WTC11 (cell line): ENCODE results near the gene DUSP3.

Experiments used
- ZNF121 ChIP-seq: sonication (generic); formaldehyde crosslinking; IDR thresholded peaks from 2 replicates; pipeline ENCODE4 v1.8.0; 2023; ENCODE audit warnings: missing genetic modification reagents
- TF ChIP-seq, protein P1 (sequence below): fragments of 200-600 bp; IDR thresholded peaks from 2 replicates; pipeline ENCODE4 v1.8.0; 2022; ENCODE audit warnings: antibody characterized with exemption
- TF ChIP-seq, protein P2 (sequence below): sonication (generic); formaldehyde crosslinking; conservative IDR thresholded peaks from 2 replicates; pipeline ENCODE4 v1.8.1; 2023; ENCODE audit warnings: mild to moderate bottlenecking, low read depth, missing genetic modification reagents, moderate library complexity

DNA sequence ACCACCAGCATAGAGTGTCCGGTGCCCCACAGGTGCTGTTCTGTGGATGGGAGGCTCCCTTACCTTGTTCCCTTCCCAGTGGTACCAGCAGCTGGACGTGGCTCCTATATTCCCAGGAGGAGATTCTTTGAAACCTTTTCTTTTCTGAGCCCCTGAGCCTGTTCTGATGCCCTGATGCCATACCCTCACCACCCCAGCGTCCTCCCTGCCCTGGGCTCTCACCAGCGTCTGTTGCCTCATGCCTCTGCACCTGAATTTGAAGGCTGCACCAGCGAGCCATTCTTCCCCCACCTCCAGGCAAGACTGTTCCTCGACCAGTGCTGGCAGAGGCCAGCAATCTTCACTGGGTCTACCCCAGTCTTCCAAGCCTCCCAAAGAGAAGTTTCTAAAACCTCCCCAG lies 20.7 kb downstream of the DUSP3 start:
- TF ChIP-seq, protein P1, sequence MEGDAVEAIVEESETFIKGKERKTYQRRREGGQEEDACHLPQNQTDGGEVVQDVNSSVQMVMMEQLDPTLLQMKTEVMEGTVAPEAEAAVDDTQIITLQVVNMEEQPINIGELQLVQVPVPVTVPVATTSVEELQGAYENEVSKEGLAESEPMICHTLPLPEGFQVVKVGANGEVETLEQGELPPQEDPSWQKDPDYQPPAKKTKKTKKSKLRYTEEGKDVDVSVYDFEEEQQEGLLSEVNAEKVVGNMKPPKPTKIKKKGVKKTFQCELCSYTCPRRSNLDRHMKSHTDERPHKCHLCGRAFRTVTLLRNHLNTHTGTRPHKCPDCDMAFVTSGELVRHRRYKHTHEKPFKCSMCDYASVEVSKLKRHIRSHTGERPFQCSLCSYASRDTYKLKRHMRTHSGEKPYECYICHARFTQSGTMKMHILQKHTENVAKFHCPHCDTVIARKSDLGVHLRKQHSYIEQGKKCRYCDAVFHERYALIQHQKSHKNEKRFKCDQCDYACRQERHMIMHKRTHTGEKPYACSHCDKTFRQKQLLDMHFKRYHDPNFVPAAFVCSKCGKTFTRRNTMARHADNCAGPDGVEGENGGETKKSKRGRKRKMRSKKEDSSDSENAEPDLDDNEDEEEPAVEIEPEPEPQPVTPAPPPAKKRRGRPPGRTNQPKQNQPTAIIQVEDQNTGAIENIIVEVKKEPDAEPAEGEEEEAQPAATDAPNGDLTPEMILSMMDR: no peak
- no peak for TF ChIP-seq ZNF121
- TF ChIP-seq, protein P2, sequence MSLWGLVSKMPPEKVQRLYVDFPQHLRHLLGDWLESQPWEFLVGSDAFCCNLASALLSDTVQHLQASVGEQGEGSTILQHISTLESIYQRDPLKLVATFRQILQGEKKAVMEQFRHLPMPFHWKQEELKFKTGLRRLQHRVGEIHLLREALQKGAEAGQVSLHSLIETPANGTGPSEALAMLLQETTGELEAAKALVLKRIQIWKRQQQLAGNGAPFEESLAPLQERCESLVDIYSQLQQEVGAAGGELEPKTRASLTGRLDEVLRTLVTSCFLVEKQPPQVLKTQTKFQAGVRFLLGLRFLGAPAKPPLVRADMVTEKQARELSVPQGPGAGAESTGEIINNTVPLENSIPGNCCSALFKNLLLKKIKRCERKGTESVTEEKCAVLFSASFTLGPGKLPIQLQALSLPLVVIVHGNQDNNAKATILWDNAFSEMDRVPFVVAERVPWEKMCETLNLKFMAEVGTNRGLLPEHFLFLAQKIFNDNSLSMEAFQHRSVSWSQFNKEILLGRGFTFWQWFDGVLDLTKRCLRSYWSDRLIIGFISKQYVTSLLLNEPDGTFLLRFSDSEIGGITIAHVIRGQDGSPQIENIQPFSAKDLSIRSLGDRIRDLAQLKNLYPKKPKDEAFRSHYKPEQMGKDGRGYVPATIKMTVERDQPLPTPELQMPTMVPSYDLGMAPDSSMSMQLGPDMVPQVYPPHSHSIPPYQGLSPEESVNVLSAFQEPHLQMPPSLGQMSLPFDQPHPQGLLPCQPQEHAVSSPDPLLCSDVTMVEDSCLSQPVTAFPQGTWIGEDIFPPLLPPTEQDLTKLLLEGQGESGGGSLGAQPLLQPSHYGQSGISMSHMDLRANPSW (CRISPR knock-in tag): no peak
